Breast epithelium (tissue), 3 donors: Measurements from ENCODE around the gene RARA.

ENCODE experiments used
- POLR2A ChIP-seq: fragments of 450-650 bp; IDR thresholded peaks from one replicate; pipeline ENCODE4 v1.6.1; 2016; ENCODE audit warnings: antibody characterized with exemption, mild to moderate bottlenecking, moderate library complexity
- POLR2AphosphoS5 ChIP-seq, 3 donors: sonication (generic); formaldehyde crosslinking; IDR thresholded peaks; one replicate each; pipeline ENCODE4 v1.6.1; 2017; ENCODE audit warnings: antibody characterized with exemption in 3 of 3
- TF ChIP-seq, protein P1 (sequence below), 3 donors: fragments of 450-650 bp; IDR thresholded peaks; one replicate each; pipeline ENCODE4 v1.5.1; 2016 to 2017; ENCODE audit warnings: antibody characterized with exemption in 3 of 3, mild to moderate bottlenecking in 3 of 3, moderate library complexity in 3 of 3

DNA sequence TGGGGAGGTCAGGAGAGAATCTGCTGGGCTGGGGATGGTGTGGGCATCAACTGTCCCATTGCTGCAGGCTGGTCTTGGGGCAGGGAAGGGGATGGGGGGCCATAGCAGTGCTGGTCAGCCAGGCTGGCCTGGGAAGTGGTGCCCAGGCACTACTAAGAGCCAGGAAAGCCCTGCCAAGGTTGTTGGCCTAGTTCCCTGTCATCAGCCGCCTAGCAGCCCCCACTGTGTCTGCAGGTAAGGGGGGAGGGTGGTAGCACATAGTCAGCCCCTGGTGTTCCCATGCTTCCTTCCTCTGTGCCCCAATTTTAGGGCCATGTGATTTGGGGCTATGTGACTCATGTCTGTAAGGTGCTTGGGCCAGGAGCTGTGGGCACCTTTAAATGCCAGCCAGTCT lies 37.8 kb downstream of the RARA start:
- TF ChIP-seq, protein P1, sequence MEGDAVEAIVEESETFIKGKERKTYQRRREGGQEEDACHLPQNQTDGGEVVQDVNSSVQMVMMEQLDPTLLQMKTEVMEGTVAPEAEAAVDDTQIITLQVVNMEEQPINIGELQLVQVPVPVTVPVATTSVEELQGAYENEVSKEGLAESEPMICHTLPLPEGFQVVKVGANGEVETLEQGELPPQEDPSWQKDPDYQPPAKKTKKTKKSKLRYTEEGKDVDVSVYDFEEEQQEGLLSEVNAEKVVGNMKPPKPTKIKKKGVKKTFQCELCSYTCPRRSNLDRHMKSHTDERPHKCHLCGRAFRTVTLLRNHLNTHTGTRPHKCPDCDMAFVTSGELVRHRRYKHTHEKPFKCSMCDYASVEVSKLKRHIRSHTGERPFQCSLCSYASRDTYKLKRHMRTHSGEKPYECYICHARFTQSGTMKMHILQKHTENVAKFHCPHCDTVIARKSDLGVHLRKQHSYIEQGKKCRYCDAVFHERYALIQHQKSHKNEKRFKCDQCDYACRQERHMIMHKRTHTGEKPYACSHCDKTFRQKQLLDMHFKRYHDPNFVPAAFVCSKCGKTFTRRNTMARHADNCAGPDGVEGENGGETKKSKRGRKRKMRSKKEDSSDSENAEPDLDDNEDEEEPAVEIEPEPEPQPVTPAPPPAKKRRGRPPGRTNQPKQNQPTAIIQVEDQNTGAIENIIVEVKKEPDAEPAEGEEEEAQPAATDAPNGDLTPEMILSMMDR (IDR thresholded peaks at IDR 0.05): no peak
- TF ChIP-seq POLR2A (no peak), POLR2AphosphoS5 (IDR thresholded peaks at IDR 0.05) (no peak)
